OCI-LY7 (cell line): ENCODE results near the gene C1QC. TPM values are rescaled to one million over a fixed set of nuclear protein-coding genes. Genes with fewer than 3 reads are reported as not detected.

Experiments used
- BruUV-seq: library from RNA; stranded (reverse); fragments of 400-500 nt; replicated peaks from 2 replicates; lab custom pipeline; 2021; lab: Mats Ljungman, UMichigan
- CTCF ChIA-PET: fragments of 300-600 bp; sonication (Branson Sonifier 250); formaldehyde crosslinking; loops from one replicate; lab custom pipeline; 2022; ENCODE audit warnings: antibody characterized with exemption; ENCODE audit not compliant: unreplicated experiment; lab: Charles Lee
- POLR2A ChIA-PET: fragments of 300-600 bp; sonication (Branson Sonifier 250); formaldehyde crosslinking; loops from one replicate; lab custom pipeline; 2022; ENCODE audit warnings: antibody characterized with exemption; lab: Charles Lee
- DNase-seq: peaks from one replicate; pipeline ENCODE4 v3.0.0-alpha.2; 2015; ENCODE audit warnings: low spot score
- H2AFZ ChIP-seq: fragments of 200-600 bp; sonication (generic), shearing (Covaris generic); 2 replicates; pipeline ENCODE4 v1.6.1; 2014; ENCODE audit warnings: mild to moderate bottlenecking, antibody characterized with exemption, low read length, moderate library complexity
- H3K27ac ChIP-seq: fragments of 200-600 bp; sonication (generic); 2 replicates; pipeline ENCODE4 v1.5.1; 2014; ENCODE audit warnings: mixed run types, low read depth, mild to moderate bottlenecking, moderate library complexity, low read length, inconsistent platforms; ENCODE audit not compliant: poor library complexity, severe bottlenecking
- H3K36me3 ChIP-seq: fragments of 200-600 bp; sonication (generic); 2 replicates; pipeline ENCODE4 v1.6.1; 2014; ENCODE audit warnings: mild to moderate bottlenecking, antibody characterized with exemption, low read length, moderate library complexity, mixed read lengths; ENCODE audit not compliant: insufficient read depth
- H3K4me1 ChIP-seq: fragments of 200-600 bp; sonication (generic); 2 replicates; pipeline ENCODE4 v1.5.1; 2014; ENCODE audit warnings: mild to moderate bottlenecking, low read length; ENCODE audit not compliant: insufficient read depth, poor library complexity, severe bottlenecking
- H3K4me2 ChIP-seq: fragments of 200-600 bp; sonication (generic); 2 replicates; pipeline ENCODE4 v1.6.1; 2014; ENCODE audit warnings: mild to moderate bottlenecking, low read length
- H3K4me3 ChIP-seq: fragments of 200-600 bp; sonication (generic); 2 replicates; pipeline ENCODE4 v1.5.1; 2014; ENCODE audit warnings: mild to moderate bottlenecking, low read depth, low read length; ENCODE audit not compliant: poor library complexity, severe bottlenecking
- H3K79me2 ChIP-seq: fragments of 200-600 bp; sonication (generic); 2 replicates; pipeline ENCODE4 v1.6.1; 2016; ENCODE audit warnings: low read depth, mild to moderate bottlenecking, low read length, moderate library complexity, mixed read lengths; ENCODE audit not compliant: insufficient read depth
- H3K9me2 ChIP-seq: fragments of 200-600 bp; sonication (generic); 2 replicates; pipeline ENCODE4 v1.6.1; 2016; ENCODE audit warnings: mild to moderate bottlenecking, low read length, mixed read lengths; ENCODE audit not compliant: insufficient read depth
- H3K9me3 ChIP-seq: fragments of 200-600 bp; sonication (generic); 2 replicates; pipeline ENCODE4 v1.6.1; 2014; ENCODE audit warnings: mild to moderate bottlenecking, mixed run types, low read length, mixed read lengths
- H4K20me1 ChIP-seq: fragments of 200-600 bp; sonication (generic); 2 replicates; pipeline ENCODE4 v1.6.1; 2014; ENCODE audit warnings: mild to moderate bottlenecking, antibody characterized with exemption, low read length, moderate library complexity, mixed read lengths; ENCODE audit not compliant: insufficient read depth
- CTCF ChIP-seq: fragments of 200-600 bp; sonication (generic); conservative IDR thresholded peaks from 2 replicates; pipeline ENCODE4 v1.5.1; 2014; ENCODE audit warnings: mild to moderate bottlenecking, antibody characterized with exemption, low read length, moderate library complexity, mixed read lengths
- EZH2phosphoT487 ChIP-seq: fragments of 200-600 bp; sonication (generic); IDR thresholded peaks from 2 replicates; pipeline ENCODE4 v1.6.1; 2018; ENCODE audit warnings: low read depth, borderline replicate concordance, mild to moderate bottlenecking, mixed run types, antibody characterized with exemption, low read length, moderate library complexity, mixed read lengths
- intact Hi-C: fragments of 100-400 bp; cut with micrococcal nuclease; formaldehyde crosslinking; loops from one replicate; pipeline ENCODE4 v1.10.0; 2022; ENCODE audit not compliant: unreplicated experiment
- total RNA-seq, 2 experiments: library from RNA; depleted of rRNA in 1 of 2; stranded (reverse); fragments of >200 nt in 1 of 2; shearing (Covaris generic) in 1 of 2; gene quantifications; 2 replicates each; pipeline ENCODE4 v1.2.3, GENCODE V29; 2014 to 2022

C1QC gene
- total RNA-seq, 2 experiments from 2014 or later = not detected

- H3K4me1 ChIP-seq = no peaks in the 10 kb centered on the region
- no peak overlapping the region for H2AFZ ChIP-seq
- ChIA-PET CTCF (no interaction called here), POLR2A (interaction anchor here (0.7 kb wide), 1 partner anchor 232 kb away, joined by 3 read pairs; no protein-coding TSS in a partner anchor)
- no peak overlapping the region for H3K4me3 ChIP-seq
- DNase-seq = no peak
- H3K36me3 ChIP-seq = no peaks in the 10 kb centered on the region
- H3K27ac ChIP-seq = no peak overlapping the region
- H3K4me2 ChIP-seq = no peak overlapping the region
- TF ChIP-seq EZH2phosphoT487 (no peak), CTCF (no peak)
- H3K79me2 ChIP-seq = no peaks in the 10 kb centered on the region
- H4K20me1 ChIP-seq = no peaks in the 10 kb centered on the region
- no peaks in the 10 kb centered on the region for H3K9me3 ChIP-seq
- no TSS peak for BruUV-seq
- intact Hi-C loops = no loop called here
- H3K9me2 ChIP-seq = no peaks in the 10 kb centered on the region
Measured at GRCh38 chr1:22635436-22635835, 8.0 kb upstream of the C1QC start.

- H3K36me3 ChIP-seq = no peaks in the 10 kb centered on the region
- intact Hi-C loops = no loop called here
- POLR2A ChIA-PET = no interaction called here
- H3K4me3 ChIP-seq = no peak within 1 kb of the TSS
- H3K27ac ChIP-seq = no peak within 1 kb of the TSS
- no peaks in the 10 kb centered on the region for H4K20me1 ChIP-seq
- H3K4me2 ChIP-seq = no peak within 1 kb of the TSS
- no peaks in the 10 kb centered on the region for H3K4me1 ChIP-seq
- TF ChIP-seq CTCF = no peak
- H3K9me3 ChIP-seq = no peaks in the 10 kb centered on the region
- BruUV-seq = no TSS peak
- H3K79me2 ChIP-seq = no peaks in the 10 kb centered on the region
- no peak for DNase-seq
- CTCF ChIA-PET = no interaction called here
- H3K9me2 ChIP-seq = no peaks in the 10 kb centered on the region
- no peak within 1 kb of the TSS for H2AFZ ChIP-seq
Measured at GRCh38 chr1:22636353-22636752, 7.1 kb upstream of the C1QC start, which contains the start of gene C1QA. TSS of gene C1QA (plus strand) at chr1:22636628. CDS start at chr1:22637617, 989 bp downstream.

GRCh38 chr1:22636927-22637326, 6.5 kb upstream of the C1QC start:
- no peak overlapping the region for H3K27ac ChIP-seq
- ChIA-PET POLR2A (no interaction called here), CTCF (no interaction called here)
- H3K79me2 ChIP-seq = no peaks in the 10 kb centered on the region
- H4K20me1 ChIP-seq = no peaks in the 10 kb centered on the region
- H3K4me2 ChIP-seq = no peak overlapping the region
- no peaks in the 10 kb centered on the region for H3K36me3 ChIP-seq
- no peak overlapping the region for H2AFZ ChIP-seq
- TF ChIP-seq EZH2phosphoT487 (no peak), CTCF (no peak)
- no peak for DNase-seq
- no peaks in the 10 kb centered on the region for H3K9me3 ChIP-seq
- no peaks in the 10 kb centered on the region for H3K4me1 ChIP-seq
- H3K9me2 ChIP-seq = no peaks in the 10 kb centered on the region
- H3K4me3 ChIP-seq = no peak overlapping the region
- BruUV-seq = no TSS peak
- intact Hi-C loops = no loop called here
